HepG2 (cell line): ENCODE data around the gene TEX14. TPM values are rescaled to one million over a fixed set of nuclear protein-coding genes. Genes with fewer than 3 reads are reported as not detected.

Experiments
- HDAC2 ChIP-seq: sonication (generic); formaldehyde crosslinking; IDR thresholded peaks from 2 replicates; pipeline ENCODE4 v1.4.0; 2020; ENCODE audit warnings: missing genetic modification reagents
- ISL2 ChIP-seq: sonication (generic); formaldehyde crosslinking; IDR thresholded peaks from 2 replicates; pipeline ENCODE4 v1.5.0; 2020; ENCODE audit warnings: missing genetic modification reagents
- MBNL3 ChIP-seq: fragments of 250-450 bp; sonication (Bioruptor Pico); conservative IDR thresholded peaks from 2 replicates; pipeline ENCODE4 v1.8.0; 2022; ENCODE audit warnings: mild to moderate bottlenecking, inconsistent platforms
- NR1H2 ChIP-seq: sonication (generic); formaldehyde crosslinking; IDR thresholded peaks from 2 replicates; pipeline ENCODE4 v1.8.1; 2022; ENCODE audit warnings: low read depth, missing genetic modification reagents, borderline replicate concordance
- PAXIP1 ChIP-seq: sonication (generic); formaldehyde crosslinking; conservative IDR thresholded peaks from 2 replicates; pipeline ENCODE4 v1.4.0; 2020; ENCODE audit warnings: mild to moderate bottlenecking, missing genetic modification reagents, moderate library complexity
- RORA ChIP-seq: sonication (generic); formaldehyde crosslinking; IDR thresholded peaks from 2 replicates; pipeline ENCODE4 v1.5.0; 2020; ENCODE audit warnings: mild to moderate bottlenecking, missing genetic modification reagents, moderate library complexity
- SRSF4 ChIP-seq: fragments of 200-400 bp; formaldehyde crosslinking; IDR thresholded peaks from one replicate; pipeline ENCODE4 v1.6.1; 2018; ENCODE audit warnings: mild to moderate bottlenecking, low read depth, low read length, moderate library complexity; ENCODE audit not compliant: poor library complexity, severe bottlenecking
- TBL1XR1 ChIP-seq: fragments of 150-350 bp; IDR thresholded peaks from 2 replicates; pipeline ENCODE4 v1.6.1; 2014; ENCODE audit warnings: borderline replicate concordance, low read length; ENCODE audit not compliant: partially characterized antibody
- YY1 ChIP-seq: IDR thresholded peaks from 2 replicates; pipeline ENCODE4 v1.6.1; 2011; ENCODE audit warnings: low read length, low read depth, moderate library complexity, mild to moderate bottlenecking; ENCODE audit not compliant: insufficient read depth, insufficient replicate concordance
- ZBTB21 ChIP-seq: sonication (generic); formaldehyde crosslinking; IDR thresholded peaks from 2 replicates; pipeline ENCODE4 v1.4.0; 2020; ENCODE audit warnings: missing genetic modification reagents
- ZNF274 ChIP-seq: sonication (generic); formaldehyde crosslinking; IDR thresholded peaks from 2 replicates; pipeline ENCODE4 v1.5.1; 2020; ENCODE audit warnings: mild to moderate bottlenecking, missing genetic modification reagents
- ZNF367 ChIP-seq: sonication (generic); formaldehyde crosslinking; IDR thresholded peaks from 2 replicates; pipeline ENCODE4 v1.4.0; 2020; ENCODE audit warnings: missing genetic modification reagents, borderline replicate concordance
- ZNF513 ChIP-seq: sonication (generic); formaldehyde crosslinking; conservative IDR thresholded peaks from 2 replicates; pipeline ENCODE4 v1.5.0; 2020; ENCODE audit warnings: missing genetic modification reagents
- ZNF557 ChIP-seq: sonication (generic); formaldehyde crosslinking; IDR thresholded peaks from 2 replicates; pipeline ENCODE4 v1.4.0; 2020; ENCODE audit warnings: missing genetic modification reagents
- ZNF605 ChIP-seq: sonication (generic); formaldehyde crosslinking; IDR thresholded peaks from 2 replicates; pipeline ENCODE4 v1.8.0; 2022; ENCODE audit warnings: mild to moderate bottlenecking, missing genetic modification reagents
- ZNF660 ChIP-seq: sonication (generic); formaldehyde crosslinking; IDR thresholded peaks from 2 replicates; pipeline ENCODE4 v1.5.1; 2020; ENCODE audit warnings: mild to moderate bottlenecking, low read depth, missing genetic modification reagents, borderline replicate concordance
- ZNF781 ChIP-seq: sonication (generic); formaldehyde crosslinking; IDR thresholded peaks from 2 replicates; pipeline ENCODE4 v1.5.1; 2020; ENCODE audit warnings: borderline replicate concordance, mild to moderate bottlenecking, missing genetic modification reagents; ENCODE audit errors: not compliant biosample characterization
- ZNF841 ChIP-seq: sonication (generic); formaldehyde crosslinking; IDR thresholded peaks from 2 replicates; pipeline ENCODE4 v1.8.1; 2023; ENCODE audit warnings: missing genetic modification reagents, borderline replicate concordance
- polyA plus RNA-seq, 8 experiments: library from polyadenylated mRNA; depleted of rRNA in 3 of 8; stranded (reverse) in 7 of 8; unstranded in 1 of 8; fragments of >200 nt; fragmentation: Illumina TruSeq in 4 of 8; extraction: Trizol in 4 of 8; gene quantifications; 2 replicates each; pipeline versions ENCODE4 v1.2.1 to v1.2.3, GENCODE V29; 2011 to 2016; ENCODE audit warnings: low read depth in 4 of 8, missing spikeins in 1 of 8, mixed read lengths in 1 of 8; ENCODE audit not compliant: insufficient read depth in 1 of 8
- total RNA-seq, 5 experiments: library from RNA; depleted of rRNA; stranded (reverse); fragments of >200 nt; fragmentation: Illumina TruSeq; extraction: Trizol; gene quantifications; 2 replicates each; pipeline ENCODE4 v1.2.3, GENCODE V29; 2016; ENCODE audit warnings: low read depth in 1 of 5
- TF ChIP-seq, protein P1 (sequence below): sonication (generic); formaldehyde crosslinking; conservative IDR thresholded peaks from 2 replicates; pipeline ENCODE4 v1.4.0; 2020; ENCODE audit warnings: missing genetic modification reagents

Gene TEX14
- total and polyA plus RNA-seq, 2 of the 13 experiments (the other 11 are each of a cell fraction or from before 2014, with no cell fraction given) = 0.04 to 0.07 TPM

- TF ChIP-seq PAXIP1 (CRISPR knock-in tag) (peak; percentile 71), ZNF557 (CRISPR knock-in tag) (no peak; the same call in 1 of the 2 replicates), ZNF274 (no peak; the same call in 1 of the 2 replicates), ISL2 (CRISPR knock-in tag) (peak; percentile 88), YY1 (peak; percentile 39), SRSF4 (no peak), TBL1XR1 (peak; percentile 91), ZNF513 (0 out of 2 replicates have a peak, but pooled peaks have one; percentile 88), ZBTB21 (no peak; the same call in 1 of the 2 replicates), ZNF660 (CRISPR knock-in tag) (no peak), RORA (CRISPR knock-in tag) (peak; percentile 91), ZNF367 (CRISPR knock-in tag) (no peak), ZNF781 (CRISPR knock-in tag) (peak; percentile 78), NR1H2 (CRISPR knock-in tag) (no peak), HDAC2 (CRISPR knock-in tag) (peak; percentile 85), ZNF605 (CRISPR knock-in tag) (peak; percentile 83), MBNL3 (peak; percentile 98), ZNF841 (CRISPR knock-in tag) (peak; percentile 98)
- TF ChIP-seq, protein P1, sequence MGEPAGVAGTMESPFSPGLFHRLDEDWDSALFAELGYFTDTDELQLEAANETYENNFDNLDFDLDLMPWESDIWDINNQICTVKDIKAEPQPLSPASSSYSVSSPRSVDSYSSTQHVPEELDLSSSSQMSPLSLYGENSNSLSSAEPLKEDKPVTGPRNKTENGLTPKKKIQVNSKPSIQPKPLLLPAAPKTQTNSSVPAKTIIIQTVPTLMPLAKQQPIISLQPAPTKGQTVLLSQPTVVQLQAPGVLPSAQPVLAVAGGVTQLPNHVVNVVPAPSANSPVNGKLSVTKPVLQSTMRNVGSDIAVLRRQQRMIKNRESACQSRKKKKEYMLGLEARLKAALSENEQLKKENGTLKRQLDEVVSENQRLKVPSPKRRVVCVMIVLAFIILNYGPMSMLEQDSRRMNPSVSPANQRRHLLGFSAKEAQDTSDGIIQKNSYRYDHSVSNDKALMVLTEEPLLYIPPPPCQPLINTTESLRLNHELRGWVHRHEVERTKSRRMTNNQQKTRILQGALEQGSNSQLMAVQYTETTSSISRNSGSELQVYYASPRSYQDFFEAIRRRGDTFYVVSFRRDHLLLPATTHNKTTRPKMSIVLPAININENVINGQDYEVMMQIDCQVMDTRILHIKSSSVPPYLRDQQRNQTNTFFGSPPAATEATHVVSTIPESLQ (CRISPR knock-in tag) = peak; percentile 91; the same call in 1 of the 2 replicates
Observed at GRCh38 chr17:58631523-58632323, 60.1 kb downstream of the TEX14 start (continued).
